Measurements from ENCODE around the gene SYT15.

Gene SYT15

GRCh38 chr10:46553238-46554049 lies 25.5 kb upstream of the SYT15 start:
- H3K9me3 ChIP-seq (ENCODE audit: control insufficient read depth in 2 of 2, low read length in 2 of 2), result no peaks in the 10 kb centered on the region
- peaks cover 49 to 83% of the 10 kb centered on the region in 2 donors for H3K27me3 ChIP-seq (ENCODE audit: control insufficient read depth in 1 of 2, insufficient read depth in 2 of 2, low read length in 2 of 2)
- peaks cover 22% of the 10 kb centered on the region for H3K4me1 ChIP-seq (ENCODE audit: control insufficient read depth, insufficient read depth, low read length)
- peaks cover 0 to 2% of the 10 kb centered on the region in 2 donors for H3K36me3 ChIP-seq (ENCODE audit: control insufficient read depth in 2 of 2, insufficient read depth in 2 of 2, low read length in 2 of 2)
- no peak overlapping the region for H3K9ac ChIP-seq (ENCODE audit: low read length in 2 of 2)
- no peak overlapping the region for H3K4me3 ChIP-seq (ENCODE audit: low read length in 2 of 2)
- H3K27ac ChIP-seq (ENCODE audit: low read length), result no peak overlapping the region

GRCh38 chr10:46554166-46554781 lies 24.7 kb upstream of the SYT15 start:
- H3K27ac ChIP-seq (ENCODE audit: low read length), result no peak overlapping the region
- peaks cover 22% of the 10 kb centered on the region for H3K4me1 ChIP-seq (ENCODE audit: control insufficient read depth, insufficient read depth, low read length)
- no peak overlapping the region for H3K9ac ChIP-seq (ENCODE audit: low read length in 2 of 2)
- H3K9me3 ChIP-seq (ENCODE audit: control insufficient read depth in 2 of 2, low read length in 2 of 2), result no peaks in the 10 kb centered on the region
- H3K27me3 ChIP-seq (ENCODE audit: control insufficient read depth in 1 of 2, insufficient read depth in 2 of 2, low read length in 2 of 2), result peaks cover 55 to 87% of the 10 kb centered on the region in 2 donors
- no peak overlapping the region for H3K4me3 ChIP-seq (ENCODE audit: low read length in 2 of 2)
- H3K36me3 ChIP-seq (ENCODE audit: control insufficient read depth in 2 of 2, insufficient read depth in 2 of 2, low read length in 2 of 2), result peaks cover 0 to 2% of the 10 kb centered on the region in 2 donors

GRCh38 chr10:46555366-46555712 lies 23.6 kb upstream of the SYT15 start:
- peaks cover 22% of the 10 kb centered on the region for H3K4me1 ChIP-seq (ENCODE audit: control insufficient read depth, insufficient read depth, low read length)
- no peak overlapping the region for H3K27ac ChIP-seq (ENCODE audit: low read length)
- H3K9me3 ChIP-seq (ENCODE audit: control insufficient read depth in 2 of 2, low read length in 2 of 2), result no peaks in the 10 kb centered on the region
- peak overlapping the region in 1 of 2 donors; percentile 76 for H3K4me3 ChIP-seq (ENCODE audit: low read length in 2 of 2)
- peaks cover 55 to 88% of the 10 kb centered on the region in 2 donors for H3K27me3 ChIP-seq (ENCODE audit: control insufficient read depth in 1 of 2, insufficient read depth in 2 of 2, low read length in 2 of 2)
- peaks cover 0 to 2% of the 10 kb centered on the region in 2 donors for H3K36me3 ChIP-seq (ENCODE audit: control insufficient read depth in 2 of 2, insufficient read depth in 2 of 2, low read length in 2 of 2)
- peak overlapping the region in 1 of 2 donors; percentile 5 for H3K9ac ChIP-seq (ENCODE audit: low read length in 2 of 2)

- peaks cover 55 to 90% of the 10 kb centered on the region in 2 donors for H3K27me3 ChIP-seq (ENCODE audit: control insufficient read depth in 1 of 2, insufficient read depth in 2 of 2, low read length in 2 of 2)
- H3K27ac ChIP-seq (ENCODE audit: low read length), result no peak overlapping the region
- H3K4me1 ChIP-seq (ENCODE audit: control insufficient read depth, insufficient read depth, low read length), result peaks cover 22% of the 10 kb centered on the region
- H3K4me3 ChIP-seq (ENCODE audit: low read length in 2 of 2), result peak overlapping the region in 1 of 2 donors; percentile 76
- peaks cover 0 to 2% of the 10 kb centered on the region in 2 donors for H3K36me3 ChIP-seq (ENCODE audit: control insufficient read depth in 2 of 2, insufficient read depth in 2 of 2, low read length in 2 of 2)
- no peak overlapping the region for H3K9ac ChIP-seq (ENCODE audit: low read length in 2 of 2)
- peaks cover 0 to 4% of the 10 kb centered on the region in 2 donors for H3K9me3 ChIP-seq (ENCODE audit: control insufficient read depth in 2 of 2, low read length in 2 of 2)
These were observed 23.0 kb upstream of the SYT15 start for GRCh38 chr10:46555713-46556514.

GRCh38 chr10:46556515-46557318 lies 22.2 kb upstream of the SYT15 start, which contains the start of gene GPRIN2:
Gene GPRIN2 (minus strand): TSS chr10:46556658. CDS start chr10:46550736, 5,922 bp downstream.
- Histone ChIP-seq H3K4me3 (ENCODE audit: low read length in 2 of 2) (peak within 1 kb of the TSS in 1 of 2 donors; percentile 76), H3K4me1 (ENCODE audit: control insufficient read depth, insufficient read depth, low read length) (peaks cover 22% of the 10 kb centered on the region), H3K36me3 (ENCODE audit: control insufficient read depth in 2 of 2, insufficient read depth in 2 of 2, low read length in 2 of 2) (peaks cover 0 to 2% of the 10 kb centered on the region in 2 donors), H3K9ac (ENCODE audit: low read length in 2 of 2) (no peak within 1 kb of the TSS), H3K9me3 (ENCODE audit: control insufficient read depth in 2 of 2, low read length in 2 of 2) (peaks cover 0 to 6% of the 10 kb centered on the region in 2 donors), H3K27ac (ENCODE audit: low read length) (no peak within 1 kb of the TSS), H3K27me3 (ENCODE audit: control insufficient read depth in 1 of 2, insufficient read depth in 2 of 2, low read length in 2 of 2) (peaks cover 55 to 85% of the 10 kb centered on the region in 2 donors)

- peaks cover 0 to 2% of the 10 kb centered on the region in 2 donors for H3K36me3 ChIP-seq (ENCODE audit: control insufficient read depth in 2 of 2, insufficient read depth in 2 of 2, low read length in 2 of 2)
- no peak overlapping the region for H3K27ac ChIP-seq (ENCODE audit: low read length)
- H3K4me1 ChIP-seq (ENCODE audit: control insufficient read depth, insufficient read depth, low read length), result peaks cover 20% of the 10 kb centered on the region
- H3K9ac ChIP-seq (ENCODE audit: low read length in 2 of 2), result no peak overlapping the region
- H3K4me3 ChIP-seq (ENCODE audit: low read length in 2 of 2), result peak overlapping the region in 1 of 2 donors; percentile 22
- H3K9me3 ChIP-seq (ENCODE audit: control insufficient read depth in 2 of 2, low read length in 2 of 2), result peaks cover 0 to 6% of the 10 kb centered on the region in 2 donors
- peaks cover 50 to 77% of the 10 kb centered on the region in 2 donors for H3K27me3 ChIP-seq (ENCODE audit: control insufficient read depth in 1 of 2, insufficient read depth in 2 of 2, low read length in 2 of 2)
These were observed 21.4 kb upstream of the SYT15 start for GRCh38 chr10:46557319-46558121.

- H3K27me3 ChIP-seq (ENCODE audit: control insufficient read depth in 1 of 2, insufficient read depth in 2 of 2, low read length in 2 of 2), result peaks cover 48 to 73% of the 10 kb centered on the region in 2 donors
- no peak overlapping the region for H3K27ac ChIP-seq (ENCODE audit: low read length)
These were observed 20.9 kb upstream of the SYT15 start for GRCh38 chr10:46558122-46558391.

GRCh38 chr10:46558392-46559185 lies 20.3 kb upstream of the SYT15 start:
- peaks cover 48 to 68% of the 10 kb centered on the region in 2 donors for H3K27me3 ChIP-seq (ENCODE audit: control insufficient read depth in 1 of 2, insufficient read depth in 2 of 2, low read length in 2 of 2)

More at GRCh38 chr10:46558122-46558391, 20.9 kb upstream of the SYT15 start:
- H3K9ac ChIP-seq (ENCODE audit: low read length in 2 of 2), result no peak overlapping the region
- peak overlapping the region in 1 of 2 donors; percentile 22 for H3K4me3 ChIP-seq (ENCODE audit: low read length in 2 of 2)
- peaks cover 0 to 6% of the 10 kb centered on the region in 2 donors for H3K9me3 ChIP-seq (ENCODE audit: control insufficient read depth in 2 of 2, low read length in 2 of 2)
- no peaks in the 10 kb centered on the region for H3K36me3 ChIP-seq (ENCODE audit: control insufficient read depth in 2 of 2, insufficient read depth in 2 of 2, low read length in 2 of 2)
- H3K4me1 ChIP-seq (ENCODE audit: control insufficient read depth, insufficient read depth, low read length), result peaks cover 20% of the 10 kb centered on the region

GRCh38 chr10:46559231-46559671 lies 19.7 kb upstream of the SYT15 start:
- Histone ChIP-seq H3K36me3 (ENCODE audit: control insufficient read depth in 2 of 2, insufficient read depth in 2 of 2, low read length in 2 of 2) (no peaks in the 10 kb centered on the region), H3K27me3 (ENCODE audit: control insufficient read depth in 1 of 2, insufficient read depth in 2 of 2, low read length in 2 of 2) (peaks cover 43 to 62% of the 10 kb centered on the region in 2 donors), H3K27ac (ENCODE audit: low read length) (no peak overlapping the region), H3K4me3 (ENCODE audit: low read length in 2 of 2) (no peak overlapping the region), H3K9me3 (ENCODE audit: control insufficient read depth in 2 of 2, low read length in 2 of 2) (peaks cover 0 to 6% of the 10 kb centered on the region in 2 donors), H3K4me1 (ENCODE audit: control insufficient read depth, insufficient read depth, low read length) (peaks cover 20% of the 10 kb centered on the region), H3K9ac (ENCODE audit: low read length in 2 of 2) (peak overlapping the region in 1 of 2 donors; percentile 21)

More at GRCh38 chr10:46558392-46559185, 20.3 kb upstream of the SYT15 start:
- Histone ChIP-seq H3K4me3 (ENCODE audit: low read length in 2 of 2) (no peak overlapping the region), H3K36me3 (ENCODE audit: control insufficient read depth in 2 of 2, insufficient read depth in 2 of 2, low read length in 2 of 2) (no peaks in the 10 kb centered on the region), H3K4me1 (ENCODE audit: control insufficient read depth, insufficient read depth, low read length) (peaks cover 20% of the 10 kb centered on the region), H3K9ac (ENCODE audit: low read length in 2 of 2) (peak overlapping the region in 1 of 2 donors; percentile 13), H3K9me3 (ENCODE audit: control insufficient read depth in 2 of 2, low read length in 2 of 2) (peaks cover 0 to 6% of the 10 kb centered on the region in 2 donors), H3K27ac (ENCODE audit: low read length) (no peak overlapping the region)
